Kidney (tissue), 14 donors: ENCODE results near the gene RIMBP2. TPM values are rescaled to one million over a fixed set of nuclear protein-coding genes. Genes with fewer than 3 reads are reported as not detected.

Experiments used
- DNase-seq, 5 donors: peaks; one replicate each; pipeline ENCODE4 v3.0.0-alpha.2; 2013 to 2020
- FAIRE-seq: peaks from 2 replicates; lab custom pipeline; 2012; peaks lifted over from hg19 to GRCh38; lab: Jason Lieb, UNC
- H3K27ac ChIP-seq, 2 donors: one replicate each; pipeline ENCODE4 v1.7.0; 2013; ENCODE audit warnings: low read depth in 2 of 2, low read length in 2 of 2, inconsistent platforms in 1 of 2
- H3K27me3 ChIP-seq: one replicate; pipeline ENCODE4 v1.7.1; 2013; ENCODE audit warnings: low read length, inconsistent platforms; ENCODE audit not compliant: control insufficient read depth, insufficient read depth
- H3K36me3 ChIP-seq, 3 donors: one replicate each; pipeline versions ENCODE4 v1.7.0 to v1.7.1; 2013; ENCODE audit warnings: low read length in 3 of 3, control low read depth in 1 of 3, inconsistent platforms in 1 of 3; ENCODE audit not compliant: insufficient read depth in 3 of 3, control insufficient read depth in 2 of 3
- H3K4me1 ChIP-seq, 3 donors: one replicate each; pipeline versions ENCODE4 v1.7.0 to v1.7.1; 2013; ENCODE audit warnings: low read length in 3 of 3, inconsistent platforms in 1 of 3, low read depth in 1 of 3; ENCODE audit not compliant: control insufficient read depth in 2 of 3, insufficient read depth in 2 of 3
- H3K4me3 ChIP-seq, 3 donors: one replicate each; pipeline versions ENCODE4 v1.7.0 to v1.8.1; 2013; ENCODE audit warnings: low read length in 3 of 3, control low read depth in 1 of 3, inconsistent platforms in 1 of 3
- H3K9ac ChIP-seq, 3 donors: one replicate each; pipeline versions ENCODE4 v1.7.0 to v1.7.1; 2013; ENCODE audit warnings: low read length in 3 of 3, control low read depth in 1 of 3, inconsistent platforms in 1 of 3
- H3K9me3 ChIP-seq, 3 donors: one replicate each; pipeline versions ENCODE4 v1.7.0 to v1.7.1; 2013; ENCODE audit warnings: low read length in 3 of 3, control low read depth in 1 of 3, inconsistent platforms in 1 of 3; ENCODE audit not compliant: control insufficient read depth in 2 of 3, insufficient read depth in 1 of 3
- CTCF ChIP-seq: IDR thresholded peaks from 3 replicates; pipeline ENCODE4 v1.5.1; 2012; ENCODE audit warnings: mild to moderate bottlenecking, moderate library complexity, borderline replicate concordance; ENCODE audit not compliant: insufficient read depth; ENCODE audit errors: extremely low read depth
- intact Hi-C: fragments of 100-400 bp; cut with DNase I; formaldehyde crosslinking; loops from one replicate; pipeline ENCODE4 v1.11.1; 2022
- polyA plus RNA-seq: library from polyadenylated mRNA; stranded (reverse); fragments of 350-450 nt; fragmentation: Illumina TruSeq; extraction: RNeasy Lipid Tissue Mini Kit (QIAGEN cat#74804); gene quantifications from one replicate; pipeline ENCODE4 v1.2.3, GENCODE V29; 2014; ENCODE audit warnings: low read depth, low replicate concordance; ENCODE audit not compliant: insufficient read depth
- total RNA-seq: library from RNA; stranded (reverse); fragmentation: NEBNext Ultra II Directional; extraction: Animal tissue kit (Norgen Biotek cat#: 25700); gene quantifications from one replicate; pipeline ENCODE4 v1.2.1, GENCODE V29; 2021
- donor health status: control.
- donor health status: control.
- donor health status: control.
- donor health status: control.
- donor health status: control.
- donor health status: DM: yes; HTN: yes; CAD: no.
- donor health status: Normal renal cell carcinoma (clear cell type).

Gene RIMBP2
- total and polyA plus RNA-seq, 2 donors from 2014 or later = 2.8 to 51.7 TPM

GRCh38 chr12:130620281-130620680, 95.8 kb downstream of the RIMBP2 start:
- no peak for DNase-seq
- no peak for TF ChIP-seq CTCF
- H3K9me3 ChIP-seq = peaks cover 0 to 9% (median 3%) of the 10 kb centered on the region in 3 donors
- no peaks in the 10 kb centered on the region for H3K27me3 ChIP-seq
- intact Hi-C loops = no loop called here
- no peak overlapping the region for H3K4me3 ChIP-seq
- H3K36me3 ChIP-seq = no peaks in the 10 kb centered on the region
- H3K9ac ChIP-seq = no peak overlapping the region
- H3K27ac ChIP-seq = no peak overlapping the region
- no peak for FAIRE-seq
- no peaks in the 10 kb centered on the region for H3K4me1 ChIP-seq

GRCh38 chr12:130619385-130620001, 96.6 kb downstream of the RIMBP2 start:
- intact Hi-C loops = no loop called here
- no peak for TF ChIP-seq CTCF
- H3K27me3 ChIP-seq = no peaks in the 10 kb centered on the region
- no peaks in the 10 kb centered on the region for H3K36me3 ChIP-seq
- no peak overlapping the region for H3K9ac ChIP-seq
- FAIRE-seq (no peak), DNase-seq (no peak)
- no peak overlapping the region for H3K27ac ChIP-seq
- no peaks in the 10 kb centered on the region for H3K4me1 ChIP-seq
- H3K9me3 ChIP-seq = peaks cover 0 to 9% (median 3%) of the 10 kb centered on the region in 3 donors
- H3K4me3 ChIP-seq = no peak overlapping the region

- no peak overlapping the region for H3K27ac ChIP-seq
- intact Hi-C loops = no loop called here
Observed at GRCh38 chr12:130617219-130617618, 98.9 kb downstream of the RIMBP2 start.

More at GRCh38 chr12:130617219-130617618, 98.9 kb downstream of the RIMBP2 start:
- no peaks in the 10 kb centered on the region for H3K9me3 ChIP-seq
- no peak for DNase-seq
- H3K9ac ChIP-seq = no peak overlapping the region
- H3K4me3 ChIP-seq = no peak overlapping the region
- no peaks in the 10 kb centered on the region for H3K27me3 ChIP-seq
- no peak for TF ChIP-seq CTCF
- no peaks in the 10 kb centered on the region for H3K36me3 ChIP-seq
- H3K4me1 ChIP-seq = no peaks in the 10 kb centered on the region
- no peak for FAIRE-seq
